ENCODE measurements around the gene PLEKHO2.

Gene PLEKHO2

GRCh38 chr15:64907991-64908390, 66.3 kb downstream of the PLEKHO2 start:
- Histone ChIP-seq H3K27me3 (ENCODE audit: insufficient read depth, poor library complexity, severe bottlenecking) (peaks cover 10% of the 10 kb centered on the region), H3K27ac (replicated peaks) (no peak overlapping the region), H3K4me3 (replicated peaks; ENCODE audit: insufficient read depth, low read length) (no peak overlapping the region)
- TF ChIP-seq REST (IDR thresholded peaks at IDR 0.05; ENCODE audit: insufficient replicate concordance, low read depth) (no peak), GABPA (IDR thresholded peaks at IDR 0.05; ENCODE audit: low read depth) (no peak), POLR2AphosphoS5 (IDR thresholded peaks at IDR 0.05; ENCODE audit: low read depth) (no peak), CTCF (IDR thresholded peaks at IDR 0.05; ENCODE audit: insufficient read depth, low read length) (no peak), SPI1 (IDR thresholded peaks at IDR 0.05; ENCODE audit: borderline replicate concordance, low read depth) (no peak)
- no peak for DNase-seq (ENCODE audit: low read depth in 1 of 2, low spot score in 1 of 2)

- Histone ChIP-seq H3K4me3 (replicated peaks; ENCODE audit: insufficient read depth, low read length) (no peak overlapping the region), H3K27me3 (ENCODE audit: insufficient read depth, poor library complexity, severe bottlenecking) (peaks cover 10% of the 10 kb centered on the region), H3K27ac (replicated peaks) (no peak overlapping the region)
- DNase-seq (ENCODE audit: low read depth in 1 of 2, low spot score in 1 of 2) = no peak
- TF ChIP-seq POLR2AphosphoS5 (IDR thresholded peaks at IDR 0.05; ENCODE audit: low read depth) (no peak), SPI1 (IDR thresholded peaks at IDR 0.05; ENCODE audit: borderline replicate concordance, low read depth) (no peak), CTCF (IDR thresholded peaks at IDR 0.05; ENCODE audit: insufficient read depth, low read length) (no peak), GABPA (IDR thresholded peaks at IDR 0.05; ENCODE audit: low read depth) (no peak), REST (IDR thresholded peaks at IDR 0.05; ENCODE audit: insufficient replicate concordance, low read depth) (no peak)
Measured at GRCh38 chr15:64909546-64909945, 67.8 kb downstream of the PLEKHO2 start.

- Histone ChIP-seq H3K27ac (replicated peaks) (no peak within 1 kb of the TSS), H3K27me3 (ENCODE audit: insufficient read depth, poor library complexity, severe bottlenecking) (peaks cover 10% of the 10 kb centered on the region), H3K4me3 (replicated peaks; ENCODE audit: insufficient read depth, low read length) (peak within 1 kb of the TSS; percentile 27; the same call in 1 of the 2 replicates)
- no peak for TF ChIP-seq REST (IDR thresholded peaks at IDR 0.05; ENCODE audit: insufficient replicate concordance, low read depth)
- TF ChIP-seq CTCF (IDR thresholded peaks at IDR 0.05; ENCODE audit: insufficient read depth, low read length) = no peak
- TF ChIP-seq SPI1 (IDR thresholded peaks at IDR 0.05; ENCODE audit: borderline replicate concordance, low read depth) = no peak
- no peak for TF ChIP-seq POLR2AphosphoS5 (IDR thresholded peaks at IDR 0.05; ENCODE audit: low read depth)
- TF ChIP-seq GABPA (IDR thresholded peaks at IDR 0.05; ENCODE audit: low read depth) = no peak
- DNase-seq (ENCODE audit: low read depth in 1 of 2, low spot score in 1 of 2) = no peak
Measured at GRCh38 chr15:64911311-64912186, 69.8 kb downstream of the PLEKHO2 start, which contains the start of gene ANKDD1A. Gene ANKDD1A (plus strand): TSS chr15:64911902. CDS start chr15:64911931, 29 bp downstream.
